Mucosa of descending colon (tissue), 3 donors: ENCODE data around the gene DCLRE1C. TPM values are rescaled to one million over a fixed set of nuclear protein-coding genes. Genes with fewer than 3 reads are reported as not detected.

ENCODE experiments used
- ATAC-seq: fragments of 200-7000 bp; cut with Tn5 transposase; one replicate; pipeline ENCODE4 v1.9.1; 2020; ENCODE audit warnings: mild to moderate bottlenecking, moderate library complexity
- DNase-seq, 3 donors: peaks; one replicate each; pipeline ENCODE4 v3.0.0-alpha.2; 2020
- H3K36me3 ChIP-seq: fragments of 200-600 bp; one replicate; pipeline ENCODE4 v1.8.0; 2021; ENCODE audit warnings: low read depth, mild to moderate bottlenecking
- H3K4me1 ChIP-seq: fragments of 200-600 bp; one replicate; pipeline ENCODE4 v1.8.0; 2021; ENCODE audit warnings: low read depth, mild to moderate bottlenecking
- H3K4me3 ChIP-seq: fragments of 200-600 bp; one replicate; pipeline ENCODE4 v1.8.0; 2021; ENCODE audit warnings: mild to moderate bottlenecking
- H3K9me3 ChIP-seq: fragments of 200-600 bp; one replicate; pipeline ENCODE4 v1.8.0; 2021; ENCODE audit warnings: mild to moderate bottlenecking
- intact Hi-C, 2 donors: fragments of 100-400 bp; cut with DNase I in 1 of 2; cut with micrococcal nuclease in 1 of 2; formaldehyde crosslinking; loops; one replicate each; pipeline versions ENCODE4 v1.11.0 to v1.11.1; 2022; cut with DNase I, micrococcal nuclease
- total RNA-seq, 3 donors: library from RNA; stranded (reverse); fragmentation: NEBNext Ultra II Directional in 2 of 3; extraction: Animal tissue kit (Norgen Biotek cat#: 25700) in 2 of 3; gene quantifications; one replicate each; pipeline versions ENCODE4 v1.2.1 to v1.2.4, GENCODE V29; 2021 to 2023
- TF ChIP-seq, protein P1 (sequence below): fragments of 200-600 bp; IDR thresholded peaks from one replicate; pipeline ENCODE4 v1.8.0; 2022; ENCODE audit warnings: antibody characterized with exemption, mild to moderate bottlenecking
- donor health status: DM: no; HTN: no; CAD: no; lungs with moderate emphysema.
- donor health status: DM: no; HTN: no; CAD: no.
- donor health status: DM: no; HTN: yes; CAD: no.

DCLRE1C gene
- total RNA-seq, 3 donors from 2014 or later, result 10.2 to 15.6 (median 12.4) TPM

DNA sequence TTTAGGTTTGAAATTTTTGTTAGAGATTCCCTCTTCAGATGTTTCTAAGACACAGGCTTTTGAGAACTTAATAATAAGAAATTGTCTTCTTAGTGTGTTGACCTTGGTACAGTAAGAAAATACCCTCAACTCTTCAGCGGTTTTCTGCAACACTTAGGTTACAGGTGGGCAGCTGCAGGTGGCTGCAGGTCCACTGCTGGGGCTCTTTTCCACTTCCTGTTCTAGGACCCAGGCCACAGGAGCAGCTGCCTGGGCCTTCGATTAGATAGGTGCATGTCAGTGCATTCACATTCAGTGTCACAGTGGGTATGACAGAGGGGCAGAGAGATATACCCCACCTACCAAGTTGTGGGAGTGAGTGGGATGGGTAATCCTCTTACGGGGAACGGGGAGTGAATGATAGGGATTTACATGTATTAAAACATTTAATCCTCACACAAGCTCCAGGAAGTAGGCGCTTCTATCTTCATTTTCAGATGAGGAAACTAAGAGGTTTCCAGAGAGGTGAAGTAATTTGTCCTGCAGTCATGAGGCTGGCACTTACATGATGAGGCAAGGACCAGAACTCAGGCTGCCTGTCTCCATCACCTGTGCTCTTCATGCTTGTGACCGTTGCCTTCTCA lies 95.4 kb downstream of the DCLRE1C start:
- H3K4me1 ChIP-seq, result peaks cover 11% of the 10 kb centered on the region
- no peaks in the 10 kb centered on the region for H3K36me3 ChIP-seq
- H3K4me3 ChIP-seq, result no peak overlapping the region
- no peaks in the 10 kb centered on the region for H3K9me3 ChIP-seq
- TF ChIP-seq, protein P1, sequence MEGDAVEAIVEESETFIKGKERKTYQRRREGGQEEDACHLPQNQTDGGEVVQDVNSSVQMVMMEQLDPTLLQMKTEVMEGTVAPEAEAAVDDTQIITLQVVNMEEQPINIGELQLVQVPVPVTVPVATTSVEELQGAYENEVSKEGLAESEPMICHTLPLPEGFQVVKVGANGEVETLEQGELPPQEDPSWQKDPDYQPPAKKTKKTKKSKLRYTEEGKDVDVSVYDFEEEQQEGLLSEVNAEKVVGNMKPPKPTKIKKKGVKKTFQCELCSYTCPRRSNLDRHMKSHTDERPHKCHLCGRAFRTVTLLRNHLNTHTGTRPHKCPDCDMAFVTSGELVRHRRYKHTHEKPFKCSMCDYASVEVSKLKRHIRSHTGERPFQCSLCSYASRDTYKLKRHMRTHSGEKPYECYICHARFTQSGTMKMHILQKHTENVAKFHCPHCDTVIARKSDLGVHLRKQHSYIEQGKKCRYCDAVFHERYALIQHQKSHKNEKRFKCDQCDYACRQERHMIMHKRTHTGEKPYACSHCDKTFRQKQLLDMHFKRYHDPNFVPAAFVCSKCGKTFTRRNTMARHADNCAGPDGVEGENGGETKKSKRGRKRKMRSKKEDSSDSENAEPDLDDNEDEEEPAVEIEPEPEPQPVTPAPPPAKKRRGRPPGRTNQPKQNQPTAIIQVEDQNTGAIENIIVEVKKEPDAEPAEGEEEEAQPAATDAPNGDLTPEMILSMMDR, result no peak
- intact Hi-C loops, result no loop called here
- ATAC-seq (no peak), DNase-seq (no peak)

DNA sequence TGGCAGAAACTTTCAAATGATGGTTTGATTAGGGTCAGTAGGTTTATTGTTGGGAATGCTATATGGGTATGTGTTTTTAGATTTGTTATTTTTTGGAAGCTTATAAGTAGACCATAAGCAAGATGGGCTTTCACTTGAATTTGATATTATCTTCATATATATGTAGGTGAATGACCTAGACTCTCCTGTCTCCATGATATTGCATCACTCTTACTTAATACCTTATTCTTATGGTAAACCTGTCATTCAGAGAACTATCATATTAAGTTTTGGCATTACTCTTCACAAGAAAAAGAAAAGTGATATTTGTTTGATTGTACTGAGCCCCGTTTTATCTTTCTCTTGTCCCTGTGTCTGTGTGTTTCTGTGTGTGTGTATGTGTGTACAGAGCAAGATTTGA lies 98.4 kb downstream of the DCLRE1C start:
- Histone ChIP-seq H3K4me3 (no peak overlapping the region), H3K36me3 (no peaks in the 10 kb centered on the region), H3K4me1 (peaks cover 3% of the 10 kb centered on the region), H3K9me3 (no peaks in the 10 kb centered on the region)
- intact Hi-C loops, result no loop called here
- TF ChIP-seq, protein P1, result no peak
- ATAC-seq (no peak), DNase-seq (no peak)

DNA sequence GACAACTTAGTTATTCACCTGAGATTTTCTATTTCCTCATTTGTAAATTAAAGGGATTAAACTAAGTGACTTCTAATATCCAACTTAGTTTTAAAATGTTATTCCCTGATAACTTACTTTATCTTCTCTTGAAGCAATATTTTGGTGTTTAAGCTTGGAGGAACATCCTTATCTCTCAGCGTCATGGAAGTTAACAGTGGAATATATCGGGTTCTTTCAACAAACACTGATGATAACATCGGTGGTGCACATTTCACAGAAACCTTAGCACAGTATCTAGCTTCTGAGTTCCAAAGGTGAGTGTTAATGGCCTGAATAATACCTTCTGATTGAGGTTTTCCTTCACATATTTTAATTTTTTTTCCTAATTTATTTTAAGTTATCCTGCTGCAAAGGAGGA lies 101.7 kb downstream of the DCLRE1C start:
- Histone ChIP-seq H3K4me1 (no peaks in the 10 kb centered on the region), H3K36me3 (no peaks in the 10 kb centered on the region), H3K9me3 (no peaks in the 10 kb centered on the region), H3K4me3 (no peak overlapping the region)
- ATAC-seq, result no peak
- intact Hi-C loops, result no loop called here
- TF ChIP-seq, protein P1, result no peak
- DNase-seq, result no peak

Other genes starting within 250 kb of the DCLRE1C start
- 10 to 100 TPM; 45.6 to 77.7 (median 76.9) TPM for gene FAM107B, start 179.2 kb downstream of the DCLRE1C start, total RNA-seq
- gene CDNF, start 116.1 kb downstream of the DCLRE1C start, total RNA-seq, result 1 to 10 TPM in 2 of 3 donors, under 1 TPM in 1; 0.82 to 2.4 (median 2.2) TPM
- 10 to 100 TPM; 10.5 to 20.1 (median 13.3) TPM for gene HSPA14, start 115.8 kb downstream of the DCLRE1C start, total RNA-seq
- 10 to 100 TPM; 11.2 to 14.1 (median 14.0) TPM for gene MSANTD7, start 115.8 kb downstream of the DCLRE1C start, total RNA-seq
- gene SUV39H2, start 75.2 kb downstream of the DCLRE1C start, total RNA-seq, result 1 to 10 TPM; 5.4 to 9.3 (median 7.3) TPM
- gene MEIG1, start 5.3 kb upstream of the DCLRE1C start, total RNA-seq, result not detected
- gene OLAH, start 89.8 kb upstream of the DCLRE1C start, total RNA-seq, result under 1 TPM in 1 of 3 donors, not detected in 2; 0.16 TPM
- gene ACBD7, start 134.7 kb upstream of the DCLRE1C start, total RNA-seq, result under 1 TPM in 2 of 3 donors, not detected in 1; 0.22 to 0.75 TPM
- 10 to 100 TPM; 15.8 to 17.9 (median 17.7) TPM for gene RPP38, start 143.3 kb upstream of the DCLRE1C start, total RNA-seq
- gene NMT2, start 214.6 kb upstream of the DCLRE1C start, total RNA-seq, result 10 to 100 TPM; 21.8 to 26.4 (median 24.3) TPM